T-helper 2 cell treated with Interferon-gamma antibody and Interleukin-4, amounts not matched to agents 5 μg/mL and 100 μg/mL, for 36 hours (primary cell): ENCODE measurements around the gene TMEM151A.

Source experiments
- DNase-seq: peaks from one replicate; pipeline ENCODE4 v3.0.0; 2021; ENCODE audit warnings: low spot score
- H3K27ac Mint-ChIP-seq: one replicate; pipeline ENCODE4 v1.8.0; 2021; ENCODE audit warnings: mild to moderate bottlenecking, mixed read lengths
- H3K27me3 Mint-ChIP-seq: one replicate; pipeline ENCODE4 v1.8.0; 2021; ENCODE audit warnings: low read depth, mixed read lengths
- H3K36me3 Mint-ChIP-seq: one replicate; pipeline ENCODE4 v1.8.0; 2021; ENCODE audit warnings: low read depth, mixed read lengths
- H3K4me1 Mint-ChIP-seq: one replicate; pipeline ENCODE4 v1.8.0; 2021; ENCODE audit warnings: low read depth, mixed read lengths
- H3K4me3 Mint-ChIP-seq: one replicate; pipeline ENCODE4 v1.8.0; 2022; ENCODE audit warnings: mild to moderate bottlenecking, moderate library complexity, mixed read lengths
- H3K9me3 Mint-ChIP-seq: one replicate; pipeline ENCODE4 v1.8.0; 2021; ENCODE audit warnings: mixed read lengths

The TMEM151A gene

GRCh38 chr11:66333896-66334604 lies 42.4 kb downstream of the TMEM151A start:
- no peak for DNase-seq
- Mint-ChIP-seq H3K4me3 (no peak overlapping the region), H3K27ac (no peak overlapping the region), H3K36me3 (peaks cover 6% of the 10 kb centered on the region), H3K4me1 (peaks cover 12% of the 10 kb centered on the region), H3K27me3 (no peaks in the 10 kb centered on the region), H3K9me3 (no peaks in the 10 kb centered on the region)

GRCh38 chr11:66334605-66335442 lies 43.1 kb downstream of the TMEM151A start:
- peaks cover 12% of the 10 kb centered on the region for H3K4me1 Mint-ChIP-seq
- H3K27ac Mint-ChIP-seq = no peak overlapping the region
- DNase-seq = no peak
- H3K4me3 Mint-ChIP-seq = no peak overlapping the region
- no peaks in the 10 kb centered on the region for H3K27me3 Mint-ChIP-seq
- no peaks in the 10 kb centered on the region for H3K9me3 Mint-ChIP-seq
- H3K36me3 Mint-ChIP-seq = peaks cover 6% of the 10 kb centered on the region

GRCh38 chr11:66335531-66336233 lies 44.0 kb downstream of the TMEM151A start:
- no peak overlapping the region for H3K4me3 Mint-ChIP-seq
- peaks cover 12% of the 10 kb centered on the region for H3K4me1 Mint-ChIP-seq
- no peaks in the 10 kb centered on the region for H3K27me3 Mint-ChIP-seq
- no peak overlapping the region for H3K27ac Mint-ChIP-seq
- no peaks in the 10 kb centered on the region for H3K9me3 Mint-ChIP-seq
- peaks cover 6% of the 10 kb centered on the region for H3K36me3 Mint-ChIP-seq
- no peak for DNase-seq

GRCh38 chr11:66336234-66337102 lies 44.8 kb downstream of the TMEM151A start, which contains the start of gene RIN1:
Gene RIN1, minus strand, starts transcription at chr11:66336434. Its CDS starts 32 bp downstream, at chr11:66336402.
- no peak within 1 kb of the TSS for H3K27ac Mint-ChIP-seq
- peak within 1 kb of the TSS; percentile 54 for H3K4me3 Mint-ChIP-seq
- H3K9me3 Mint-ChIP-seq = no peaks in the 10 kb centered on the region
- no peaks in the 10 kb centered on the region for H3K27me3 Mint-ChIP-seq
- peaks cover 9% of the 10 kb centered on the region for H3K36me3 Mint-ChIP-seq
- H3K4me1 Mint-ChIP-seq = peaks cover 12% of the 10 kb centered on the region
- peak; percentile 76 for DNase-seq

GRCh38 chr11:66337103-66337899 lies 45.6 kb downstream of the TMEM151A start:
- Mint-ChIP-seq H3K4me1 (peaks cover 12% of the 10 kb centered on the region), H3K9me3 (no peaks in the 10 kb centered on the region), H3K27me3 (no peaks in the 10 kb centered on the region), H3K4me3 (no peak overlapping the region), H3K36me3 (peaks cover 13% of the 10 kb centered on the region), H3K27ac (peak overlapping the region; percentile 45)
- DNase-seq = no peak

GRCh38 chr11:66338276-66339161 lies 46.8 kb downstream of the TMEM151A start:
- Mint-ChIP-seq H3K4me1 (peaks cover 20% of the 10 kb centered on the region), H3K4me3 (no peak overlapping the region), H3K9me3 (no peaks in the 10 kb centered on the region), H3K36me3 (peaks cover 16% of the 10 kb centered on the region), H3K27me3 (no peaks in the 10 kb centered on the region), H3K27ac (no peak overlapping the region)
- DNase-seq = no peak

- Mint-ChIP-seq H3K4me1 (peaks cover 26% of the 10 kb centered on the region), H3K9me3 (no peaks in the 10 kb centered on the region), H3K27me3 (no peaks in the 10 kb centered on the region), H3K36me3 (peaks cover 17% of the 10 kb centered on the region), H3K27ac (no peak overlapping the region), H3K4me3 (no peak overlapping the region)
- DNase-seq = no peak
Observed at GRCh38 chr11:66339162-66339675, 47.5 kb downstream of the TMEM151A start.

- no peak for DNase-seq
- no peak overlapping the region for H3K27ac Mint-ChIP-seq
- peaks cover 17% of the 10 kb centered on the region for H3K36me3 Mint-ChIP-seq
- no peaks in the 10 kb centered on the region for H3K9me3 Mint-ChIP-seq
- peaks cover 29% of the 10 kb centered on the region for H3K4me1 Mint-ChIP-seq
- no peaks in the 10 kb centered on the region for H3K27me3 Mint-ChIP-seq
- H3K4me3 Mint-ChIP-seq = no peak overlapping the region
Observed at GRCh38 chr11:66339686-66340483, 48.2 kb downstream of the TMEM151A start.

- no peaks in the 10 kb centered on the region for H3K9me3 Mint-ChIP-seq
- H3K4me1 Mint-ChIP-seq = peaks cover 37% of the 10 kb centered on the region
- no peak for DNase-seq
- H3K27ac Mint-ChIP-seq = no peak overlapping the region
- H3K4me3 Mint-ChIP-seq = no peak overlapping the region
- no peaks in the 10 kb centered on the region for H3K27me3 Mint-ChIP-seq
- peaks cover 17% of the 10 kb centered on the region for H3K36me3 Mint-ChIP-seq
Observed at GRCh38 chr11:66340596-66341501, 49.2 kb downstream of the TMEM151A start.

GRCh38 chr11:66341502-66342126 lies 49.9 kb downstream of the TMEM151A start:
- H3K36me3 Mint-ChIP-seq = peaks cover 17% of the 10 kb centered on the region
- no peaks in the 10 kb centered on the region for H3K27me3 Mint-ChIP-seq
- no peak overlapping the region for H3K4me3 Mint-ChIP-seq
- peaks cover 34% of the 10 kb centered on the region for H3K4me1 Mint-ChIP-seq
- H3K27ac Mint-ChIP-seq = no peak overlapping the region
- H3K9me3 Mint-ChIP-seq = no peaks in the 10 kb centered on the region
- DNase-seq = no peak
